ENCODE measurements around the gene FBXW4.

The FBXW4 gene

DNA sequence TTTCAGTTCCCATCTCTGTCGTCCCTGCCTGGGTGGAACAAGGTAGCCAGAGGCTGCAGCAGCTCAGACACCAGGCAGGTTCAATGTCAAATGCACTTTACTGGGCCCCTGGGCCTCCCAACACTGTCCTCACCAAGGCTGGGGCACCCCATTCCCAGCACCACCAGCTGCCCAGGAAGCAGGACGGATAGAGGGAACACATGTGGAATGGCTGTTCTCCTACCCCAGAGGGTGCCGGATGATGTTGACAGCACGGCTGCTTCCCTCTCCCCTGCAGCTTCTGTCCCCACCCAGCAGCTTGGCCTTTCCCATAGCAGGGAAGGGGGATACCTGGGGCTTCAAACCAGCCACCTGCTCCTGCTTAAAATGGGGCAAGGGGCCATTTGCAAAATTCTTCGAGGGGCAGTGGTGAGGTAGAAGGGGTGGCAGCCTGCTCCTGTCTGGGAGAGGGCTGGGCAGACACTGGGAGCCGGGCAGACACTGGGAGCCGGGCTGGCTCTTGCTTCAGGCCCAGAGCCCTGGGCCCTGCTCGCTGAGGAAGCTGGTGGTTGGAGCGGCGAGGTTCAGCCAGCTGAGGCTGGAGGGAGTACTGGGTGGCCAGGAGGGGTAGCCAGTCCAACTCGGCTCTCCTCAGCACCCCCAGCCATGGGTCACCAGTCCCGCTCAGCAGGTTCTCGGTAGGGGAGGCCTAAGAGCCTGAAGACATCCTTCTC lies 116.0 kb downstream of the FBXW4 start:
- DNase-seq: no peak

DNA sequence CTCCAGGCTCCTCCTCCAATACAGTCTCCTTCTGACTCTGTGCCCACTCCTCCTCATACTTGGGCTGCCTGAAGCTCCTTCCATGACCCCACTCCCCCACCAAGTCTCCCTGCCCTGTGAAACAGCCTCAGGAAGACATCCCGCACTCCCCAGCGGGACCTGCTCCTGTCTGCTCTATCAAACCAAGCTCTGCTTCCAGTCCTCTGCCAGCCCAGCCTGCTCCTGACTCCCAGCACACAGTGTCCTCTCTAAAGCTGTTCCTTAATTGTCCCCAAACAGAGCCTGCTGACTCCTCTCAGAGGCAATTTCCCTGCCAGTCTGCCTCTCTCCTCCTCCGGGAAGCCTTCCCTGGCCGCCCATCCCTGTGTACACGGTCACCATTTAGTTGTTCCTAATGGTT lies 116.8 kb downstream of the FBXW4 start:
- DNase-seq: no peak

DNA sequence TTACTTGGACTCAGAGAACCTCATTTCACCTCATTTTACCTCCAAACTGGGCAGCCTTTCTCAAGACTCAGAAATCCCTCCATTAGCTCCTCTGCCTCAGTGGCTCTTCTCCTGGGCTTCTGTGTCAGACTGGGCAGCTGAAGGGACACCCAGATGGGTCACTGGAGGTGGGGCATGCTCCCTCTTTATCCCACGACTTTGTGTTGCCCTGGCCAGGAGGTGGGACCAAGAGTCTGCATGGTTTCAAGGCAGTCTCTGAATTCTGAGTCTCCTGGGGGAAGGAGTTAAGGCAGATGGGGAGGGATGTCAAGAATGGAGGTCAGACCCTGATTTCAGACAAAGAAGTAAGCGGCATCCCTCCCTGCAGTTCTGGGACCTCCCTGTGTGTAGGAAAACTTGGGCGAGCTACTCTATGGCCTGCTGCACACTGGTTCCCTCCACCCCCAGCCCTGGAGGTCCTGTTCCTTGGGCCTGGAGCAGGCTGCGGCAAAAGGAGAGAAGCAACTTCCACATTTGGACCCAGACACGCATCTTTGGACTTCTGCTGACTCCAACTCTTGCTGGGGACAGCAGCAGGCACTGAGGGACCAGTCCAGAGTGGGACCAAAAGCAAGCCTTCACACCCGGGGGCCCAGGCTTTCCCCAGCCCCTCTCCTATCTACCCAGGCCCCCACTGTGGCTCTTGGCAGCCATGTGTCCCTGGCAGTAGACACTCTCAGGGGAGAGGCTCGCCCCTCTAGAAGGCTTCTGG lies 117.7 kb downstream of the FBXW4 start:
- DNase-seq: no peak

DNA sequence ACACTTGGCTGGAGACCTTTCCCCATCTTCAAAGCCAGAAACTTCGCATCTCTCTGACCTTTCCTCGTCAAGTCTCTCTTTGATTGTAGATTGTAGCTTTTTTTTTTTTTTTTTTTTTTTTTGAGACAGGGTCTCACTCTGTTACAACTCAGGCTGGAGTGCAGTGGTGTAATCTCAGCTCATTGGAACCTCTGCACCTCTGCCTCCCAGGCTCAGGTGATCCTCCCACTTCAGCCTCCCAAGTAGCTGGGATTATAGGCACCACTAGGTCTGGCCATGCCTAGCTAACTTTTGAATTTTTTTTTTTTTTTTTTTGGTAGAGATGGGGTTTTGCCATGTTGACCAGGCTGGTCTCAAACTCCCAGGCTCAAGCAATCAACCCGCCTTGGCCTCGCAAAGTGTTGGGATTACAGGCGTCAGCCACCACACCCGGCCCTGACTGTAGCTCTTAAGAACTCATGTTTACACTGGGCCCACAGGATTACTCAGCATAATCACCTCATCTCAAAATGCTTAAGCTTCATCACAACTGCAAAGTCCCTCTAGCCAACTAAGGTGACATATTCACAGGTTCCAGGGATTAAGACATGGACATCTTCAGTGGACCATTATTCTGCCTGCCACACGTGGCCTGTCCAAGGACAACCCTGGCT lies 118.6 kb downstream of the FBXW4 start:
- no peak for DNase-seq

DNA sequence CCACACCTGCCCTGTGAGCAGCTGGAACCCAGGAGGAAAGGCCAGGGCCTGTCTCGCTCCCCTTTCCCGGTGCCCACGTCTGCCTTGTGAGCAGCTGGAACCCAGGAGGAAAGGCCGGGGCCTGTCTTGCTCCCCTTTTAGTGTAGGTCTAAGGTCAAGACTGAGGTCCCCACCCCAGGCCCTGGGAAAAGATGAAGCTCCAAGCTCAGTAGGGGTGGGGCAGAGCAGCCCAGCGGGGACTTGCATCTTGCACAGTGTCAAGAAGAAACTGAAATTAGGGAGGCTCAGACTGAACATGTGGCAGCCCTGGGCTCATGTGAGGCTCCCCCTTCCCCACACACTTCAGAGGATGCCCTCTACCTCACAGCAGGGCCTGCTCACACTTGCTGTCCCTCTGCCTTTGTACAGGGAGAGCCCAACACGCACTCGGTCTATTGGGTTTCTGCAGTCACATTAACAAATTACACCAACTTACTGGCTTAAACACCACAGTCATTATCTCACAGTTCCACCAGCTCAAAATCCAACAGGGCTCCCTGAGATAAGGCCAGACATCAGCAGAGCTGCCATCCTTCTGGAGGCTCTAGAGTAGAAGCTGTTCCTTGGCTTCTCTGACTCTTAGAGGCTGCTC lies 119.3 kb downstream of the FBXW4 start:
- DNase-seq: no peak

DNA sequence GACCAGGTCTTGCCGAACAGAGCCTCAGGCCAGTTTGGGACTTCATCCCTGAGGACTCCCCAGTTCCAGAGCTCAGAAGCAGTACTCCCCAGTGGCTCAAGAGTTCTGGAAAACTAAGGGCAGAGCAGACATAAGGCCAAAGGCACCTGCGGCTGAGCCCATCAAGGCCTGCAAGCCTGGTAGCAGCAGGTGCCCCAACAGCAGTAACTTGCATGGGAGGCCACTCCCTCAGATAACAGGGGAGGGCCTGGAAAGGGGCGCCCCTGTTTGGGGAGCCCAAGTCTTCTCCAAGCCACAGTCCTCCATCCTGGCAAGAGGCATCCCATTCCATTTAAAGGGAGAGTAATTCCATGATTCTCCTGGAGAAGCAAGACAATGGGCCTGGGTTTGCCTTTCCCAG lies 119.9 kb downstream of the FBXW4 start:
- no peak for DNase-seq

DNA sequence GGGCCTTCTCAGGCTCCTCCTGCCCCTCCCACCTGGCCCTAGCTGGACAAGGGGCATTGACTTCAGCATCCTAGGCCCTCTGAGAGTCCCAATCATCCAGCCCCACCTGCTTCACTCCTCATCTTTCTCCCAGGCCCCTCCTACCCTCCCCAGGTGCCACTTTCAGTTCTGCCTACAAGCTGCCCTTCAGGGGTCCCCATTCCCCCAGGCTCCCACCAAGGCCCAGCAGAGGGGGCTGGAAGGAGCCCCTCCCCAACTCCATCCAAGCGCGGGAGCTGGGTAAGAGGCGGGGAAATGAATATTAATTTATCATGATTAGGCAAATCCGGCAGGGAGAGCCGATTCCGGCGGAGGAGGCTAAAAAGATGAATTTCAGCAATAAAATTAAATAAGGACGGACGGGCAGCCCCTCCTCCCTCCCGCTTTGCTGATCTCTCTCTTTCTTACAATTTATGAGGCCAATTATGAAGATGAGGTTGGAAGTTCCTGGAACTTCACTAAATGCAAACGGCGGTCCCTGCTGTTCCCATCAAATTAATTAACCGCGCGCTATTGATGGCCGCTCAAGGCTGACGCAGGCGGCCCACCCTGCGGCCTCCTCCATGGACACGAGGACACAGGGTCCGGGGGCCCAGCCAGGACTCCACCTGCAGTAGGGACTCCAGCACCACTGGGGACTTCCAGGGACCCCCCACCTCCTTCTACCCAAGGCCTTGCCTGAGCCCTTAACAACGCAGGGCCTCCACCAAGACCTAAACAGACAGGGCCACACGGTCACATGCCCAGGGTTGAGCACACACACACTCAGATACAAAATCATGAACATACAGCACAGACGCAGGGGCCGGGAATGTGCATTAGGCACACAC lies 120.9 kb downstream of the FBXW4 start:
- no peak for DNase-seq

DNA sequence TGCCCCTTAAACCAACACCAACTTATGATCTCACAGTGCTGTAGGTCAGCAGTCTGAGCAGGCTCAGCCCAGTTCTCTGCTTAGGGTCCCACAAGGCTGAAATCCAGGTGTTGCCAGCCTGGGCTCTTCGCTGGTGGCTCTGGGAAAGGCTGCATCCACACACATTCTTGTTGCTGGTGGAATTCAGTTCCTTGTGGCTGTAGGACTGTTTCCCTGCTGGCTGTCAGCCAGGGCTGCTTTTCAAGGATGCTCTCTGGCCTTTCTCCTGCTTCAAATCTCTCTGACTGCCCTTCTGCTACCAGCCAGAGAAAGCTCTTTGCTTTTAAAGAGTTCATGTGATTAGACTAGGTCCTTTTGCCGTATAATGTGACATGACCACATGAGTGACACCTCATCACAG lies 122.2 kb downstream of the FBXW4 start:
- DNase-seq: no peak

DNA sequence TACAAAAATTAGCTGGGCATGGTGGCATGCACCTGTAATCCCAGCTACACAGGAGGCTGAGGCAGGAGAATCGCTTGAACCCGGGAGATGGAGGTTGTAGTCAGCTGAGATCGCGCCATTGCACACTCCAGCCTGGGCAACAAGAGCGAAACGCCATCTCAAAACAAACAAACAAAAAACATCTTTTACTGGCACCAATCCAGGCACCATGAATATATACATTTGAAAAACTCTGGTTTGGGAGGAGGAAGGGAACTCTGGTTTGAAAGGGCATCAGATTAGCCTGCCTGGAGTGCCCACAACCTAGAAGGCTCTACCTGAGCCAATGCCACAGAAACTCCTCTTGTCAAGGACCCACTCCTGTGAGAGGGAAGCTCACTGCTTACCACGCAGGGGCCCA lies 122.8 kb downstream of the FBXW4 start:
- DNase-seq: no peak

DNA sequence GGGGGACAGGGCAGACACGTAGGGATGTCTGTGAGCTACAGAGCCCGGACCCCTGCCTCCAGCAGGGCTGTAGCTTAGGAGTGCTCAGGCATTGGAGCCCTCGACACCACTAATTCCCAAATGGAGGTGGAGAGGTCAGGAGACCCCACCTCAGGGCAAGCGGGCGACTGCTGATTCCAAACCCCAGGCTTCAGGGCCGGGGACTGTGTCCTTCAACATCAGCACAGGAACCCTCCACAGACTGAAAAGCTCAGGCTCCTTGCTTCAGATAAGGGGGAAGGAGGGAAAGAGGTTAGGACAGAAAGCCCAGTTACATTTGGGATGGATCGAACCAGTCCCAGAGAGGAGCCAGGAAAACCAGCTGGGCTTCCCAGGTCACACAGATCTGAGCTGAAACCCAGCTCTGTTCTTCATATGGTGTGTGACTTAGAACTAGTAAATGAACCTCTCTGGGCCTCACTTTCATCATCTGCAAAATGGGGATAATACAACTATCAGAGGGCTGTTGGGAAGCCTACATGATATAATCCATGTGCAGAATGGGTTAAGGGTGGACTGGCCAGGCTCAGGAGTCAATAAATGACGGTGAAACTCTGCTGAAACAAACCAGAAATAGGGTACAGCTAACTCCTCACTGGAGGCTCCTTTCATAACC lies 123.6 kb downstream of the FBXW4 start:
- DNase-seq: no peak

DNA sequence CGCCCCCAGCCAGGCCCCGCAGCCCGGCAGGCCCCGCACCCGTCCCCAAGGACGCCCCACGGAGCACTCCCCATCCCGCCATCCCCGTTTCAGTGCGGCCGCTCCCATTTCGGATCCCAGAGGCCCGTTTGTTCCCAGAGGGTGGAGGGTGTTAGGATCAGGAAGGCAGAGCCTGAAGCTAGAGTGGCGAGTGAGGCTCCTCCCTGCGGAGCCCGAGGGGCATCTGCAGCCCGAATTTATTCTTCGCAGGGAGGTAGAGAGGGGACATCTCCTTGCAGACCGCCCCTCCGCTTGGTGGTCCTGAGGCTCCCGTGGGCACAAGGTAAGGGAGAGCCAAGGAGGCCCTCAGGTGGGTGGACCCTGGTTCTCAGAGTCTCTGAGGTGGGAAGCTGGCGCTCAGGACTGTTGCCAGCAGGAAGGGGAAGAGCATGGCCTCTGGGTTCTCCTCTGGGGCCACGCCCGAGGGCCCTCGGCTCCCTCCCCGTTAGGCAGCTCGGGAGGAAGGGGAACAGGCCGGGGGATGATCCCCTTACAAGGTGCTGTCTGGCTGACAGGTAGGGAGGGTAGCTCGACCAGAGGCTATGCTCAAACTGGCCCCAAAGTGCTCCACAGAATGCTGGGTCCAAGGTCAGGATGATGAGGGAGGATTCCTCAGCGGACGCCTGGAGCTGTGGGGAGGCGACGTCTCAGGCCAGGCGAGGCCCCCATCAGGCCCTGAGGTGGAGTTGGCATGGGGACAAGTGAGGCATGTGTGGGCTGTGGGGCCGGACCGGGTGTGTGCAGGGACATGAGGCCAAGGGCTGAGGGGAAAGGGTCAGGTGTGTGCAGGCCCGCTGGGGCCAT lies 124.3 kb downstream of the FBXW4 start:
- peak; percentile 4 for DNase-seq

DNA sequence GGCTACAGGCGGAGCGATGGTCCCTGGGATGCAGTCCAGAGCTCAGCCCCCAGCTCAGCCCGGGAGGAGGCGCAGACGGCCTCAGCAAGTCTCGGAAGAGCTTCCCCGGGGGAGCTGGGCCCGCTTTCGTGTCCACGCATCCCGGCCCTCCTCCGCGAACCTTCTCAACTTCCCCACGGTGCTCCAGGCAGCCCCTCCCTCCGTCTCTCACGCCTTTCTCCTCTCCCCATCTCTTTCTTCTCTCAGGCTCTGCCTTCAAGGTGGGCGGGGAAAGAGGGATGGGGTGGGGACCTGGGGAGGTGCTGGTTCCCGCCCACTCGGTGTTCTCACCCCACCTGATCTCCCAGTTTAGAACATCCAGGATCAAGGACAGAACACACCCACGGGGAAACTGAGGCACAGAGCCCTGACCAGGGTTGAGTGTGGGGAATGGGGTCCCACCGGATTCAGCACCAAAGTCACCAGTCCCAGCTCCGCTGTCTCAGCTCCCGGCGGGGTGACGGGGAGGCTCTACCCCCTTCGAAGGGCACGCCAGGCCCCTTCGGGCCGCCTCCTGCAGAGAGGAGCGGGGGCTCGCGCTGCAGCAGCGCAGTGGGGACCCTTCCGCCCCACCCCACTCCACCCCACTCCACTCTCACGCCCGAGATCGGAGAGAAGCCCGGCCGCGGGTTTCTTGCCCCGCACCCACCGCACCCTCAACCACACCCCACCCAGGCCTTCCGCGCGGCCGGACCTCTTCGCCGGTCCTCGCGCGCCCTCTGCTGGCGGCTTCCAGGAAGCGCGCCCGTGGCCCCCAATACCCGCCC lies 125.1 kb downstream of the FBXW4 start:
- peak; percentile 77 for DNase-seq

DNA sequence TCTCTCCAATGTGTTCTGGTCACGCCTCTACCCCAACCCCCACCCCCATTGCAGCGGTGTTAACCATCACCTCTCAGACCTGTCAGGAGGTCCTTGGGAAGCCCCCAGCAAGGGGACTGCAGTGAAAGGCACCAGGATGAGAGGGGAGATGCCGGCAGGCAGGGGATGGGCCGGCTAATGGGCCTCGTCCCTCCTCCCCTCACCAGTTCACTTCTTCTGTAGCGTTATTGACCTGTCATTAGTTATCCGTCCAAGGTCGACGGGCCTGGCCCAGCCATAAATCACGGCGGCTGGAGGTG lies 125.7 kb downstream of the FBXW4 start:
- DNase-seq: no peak

DNA sequence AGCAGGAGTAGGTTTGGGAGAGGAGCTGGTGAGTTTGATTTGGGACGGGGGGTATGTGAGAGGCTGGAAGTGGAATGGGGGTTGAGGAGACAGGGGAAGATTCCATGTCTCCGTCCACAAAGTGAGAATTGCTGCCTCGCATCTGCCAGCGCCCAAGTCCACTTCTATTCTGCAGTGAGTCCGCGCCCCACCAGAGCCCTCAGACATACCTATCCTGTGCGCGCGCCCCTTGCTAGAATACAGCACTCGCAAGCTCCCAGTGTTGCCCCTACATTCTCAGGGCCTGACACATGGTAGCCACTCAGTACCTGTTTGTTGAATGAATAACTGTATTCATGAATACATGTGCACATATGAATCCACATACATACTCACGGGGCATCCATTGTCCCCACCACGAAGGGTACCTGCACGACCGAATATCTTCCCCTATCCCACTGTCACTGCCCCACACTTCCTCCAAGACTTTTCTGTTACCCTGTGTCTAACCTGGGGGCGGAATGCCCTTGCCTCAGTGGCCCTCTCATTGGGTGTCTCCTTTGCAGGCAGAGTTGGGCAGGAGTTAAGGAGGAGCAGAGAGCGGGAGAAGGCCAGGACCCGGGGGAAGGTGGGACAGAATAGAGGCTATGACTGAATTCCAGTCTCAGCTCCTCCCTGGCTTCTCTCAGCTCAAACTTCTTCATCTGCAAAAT lies 126.8 kb downstream of the FBXW4 start:
- no peak for DNase-seq

DNA sequence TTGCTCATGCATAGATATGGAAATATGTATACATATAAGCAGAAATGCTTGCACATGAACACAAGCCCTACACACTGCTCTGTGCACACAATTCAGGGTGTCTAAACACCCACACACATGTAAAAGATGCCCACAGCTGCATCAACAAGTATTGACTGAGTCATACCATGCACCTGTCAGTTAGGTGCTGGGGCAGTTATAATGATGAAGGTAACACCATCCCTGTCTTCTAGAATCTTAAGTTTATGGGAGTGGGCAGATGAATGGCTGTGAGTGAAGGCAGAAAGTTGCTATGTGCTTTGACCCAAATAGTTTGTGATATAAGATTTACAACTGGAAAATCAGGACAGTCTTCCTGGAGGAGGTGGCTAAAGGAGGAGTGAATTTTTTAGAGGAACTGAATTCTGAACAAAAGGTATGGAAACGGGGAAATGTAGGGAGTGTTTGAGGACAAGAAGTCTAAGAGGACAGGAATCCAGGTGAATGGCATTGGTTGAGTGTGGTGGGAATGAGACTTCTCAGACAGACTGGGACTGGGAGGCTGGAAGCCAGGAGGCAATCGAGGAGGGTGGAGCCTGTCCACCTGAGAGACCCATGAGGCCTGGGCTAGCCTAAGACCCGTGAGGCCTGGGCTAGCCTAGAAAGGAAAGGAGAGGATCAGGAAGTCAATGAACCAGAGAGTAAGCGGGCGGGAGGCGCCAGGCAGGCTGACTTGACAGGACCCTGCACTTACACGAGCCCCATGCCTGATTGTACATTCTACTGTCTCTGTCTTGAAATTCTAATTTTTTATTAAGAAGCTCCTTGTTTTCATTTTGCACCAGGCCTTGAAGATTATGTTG lies 127.6 kb downstream of the FBXW4 start:
- DNase-seq: no peak

DNA sequence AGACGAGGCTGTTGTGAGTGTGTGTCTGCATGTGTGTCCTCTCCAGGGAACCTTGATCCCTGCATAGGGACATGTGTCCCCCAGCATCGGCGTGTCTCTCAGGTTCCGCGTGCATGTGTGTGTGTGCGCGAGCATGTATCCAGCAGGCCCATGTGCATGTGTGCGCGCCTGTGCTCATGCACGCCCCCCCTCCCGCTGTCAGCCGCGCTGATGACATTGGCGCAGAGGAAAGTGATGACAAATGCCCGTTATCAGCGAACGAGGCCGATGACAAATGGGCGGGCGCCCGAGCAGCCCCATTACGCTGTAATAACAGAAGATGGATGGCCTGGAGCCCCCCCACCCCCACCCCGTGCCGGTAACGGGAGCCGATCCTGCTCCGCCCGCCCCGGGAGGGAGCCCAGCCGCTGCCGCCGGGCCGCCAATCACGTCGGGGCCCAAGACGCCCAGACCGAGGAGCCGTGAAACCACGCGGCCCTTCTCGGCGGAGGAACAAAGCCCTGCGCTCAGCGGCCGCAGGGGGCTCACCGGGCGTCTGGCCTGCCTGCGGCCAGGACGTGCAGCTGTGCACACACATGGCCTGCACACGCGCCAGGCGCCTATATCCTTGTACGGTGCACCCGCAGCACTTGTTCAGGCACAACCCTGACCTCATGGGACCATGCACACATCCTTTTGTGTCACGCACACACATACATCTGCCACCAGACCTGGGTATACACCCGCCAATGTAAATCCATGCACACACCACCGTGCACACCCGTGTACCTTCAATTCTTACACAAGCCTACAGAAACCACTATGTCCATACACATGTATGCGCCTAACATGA lies 128.4 kb downstream of the FBXW4 start:
- DNase-seq: no peak

DNA sequence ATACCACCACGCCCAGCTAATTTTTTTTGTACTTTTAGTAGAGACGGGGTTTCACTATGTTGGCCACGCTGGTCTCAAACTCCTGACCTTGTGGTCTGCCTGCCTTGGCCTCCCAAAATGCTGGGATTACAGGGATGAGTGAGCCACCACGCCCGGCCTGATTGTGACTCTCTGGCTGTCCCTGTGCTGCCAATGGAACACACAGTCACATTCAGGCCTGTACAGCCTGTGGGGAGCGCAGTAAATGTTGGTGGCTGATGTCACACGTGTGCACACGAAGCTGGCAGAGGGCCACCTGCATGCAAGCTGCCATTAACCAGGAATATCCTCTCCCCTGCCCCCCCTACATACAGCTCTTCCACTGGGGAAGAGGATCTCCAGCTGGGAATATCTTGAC lies 129.0 kb downstream of the FBXW4 start:
- DNase-seq: no peak

DNA sequence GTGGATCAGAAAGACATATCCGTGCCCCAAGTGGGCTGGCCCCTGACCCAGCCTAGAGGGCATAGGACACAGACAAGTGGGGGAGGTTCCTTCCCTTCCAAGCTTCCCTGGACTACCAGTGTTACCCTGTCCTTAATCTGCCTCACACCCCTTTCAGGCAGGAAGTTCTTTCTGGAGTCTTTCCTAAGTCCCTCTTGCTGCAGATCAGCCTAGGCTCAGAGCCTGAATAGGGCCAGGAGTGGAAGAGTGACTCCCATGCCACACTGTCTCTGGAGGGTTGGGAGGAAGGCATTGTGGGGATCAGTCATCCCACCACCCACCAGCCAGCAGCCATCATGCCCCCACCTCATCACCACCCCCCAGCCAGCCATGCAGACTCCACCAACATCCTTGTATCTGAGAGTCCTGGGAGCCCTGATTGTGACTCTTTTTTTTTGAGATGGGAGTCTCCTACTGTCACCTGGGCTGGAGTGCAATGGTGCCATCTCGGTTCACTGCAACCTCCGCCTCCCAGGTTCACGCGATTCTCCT lies 129.5 kb downstream of the FBXW4 start:
- no peak for DNase-seq
